ENCODE results near the gene ADAMTS2. TPM values are rescaled to one million over a fixed set of nuclear protein-coding genes. Genes with fewer than 3 reads are reported as not detected.

Gene ADAMTS2
- total and polyA plus RNA-seq, 2 experiments from 2014 or later, result 1.6 to 8.1 TPM

DNA sequence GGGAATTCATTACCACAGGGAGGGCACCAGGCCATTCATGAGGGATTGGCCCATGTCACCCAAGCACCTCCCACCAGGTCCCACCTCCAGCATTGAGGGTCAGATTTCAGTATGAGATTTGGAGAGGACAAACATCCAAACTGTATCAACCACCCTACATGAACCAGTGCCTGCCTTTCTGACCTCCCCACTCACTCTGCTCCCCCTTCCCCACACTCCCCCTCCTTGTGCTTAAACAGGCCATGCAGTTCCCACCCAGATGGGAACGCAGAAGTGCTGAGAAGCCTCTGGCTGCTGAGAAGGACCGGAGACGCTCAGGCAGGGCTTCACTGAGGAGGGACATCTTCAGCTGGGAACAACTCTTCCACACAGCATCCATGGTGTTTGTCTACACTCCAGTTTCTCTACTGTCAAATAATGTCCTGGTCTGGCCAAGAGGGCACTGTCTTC is 30.0 kb upstream of the ADAMTS2 start:
- H3K36me3 Mint-ChIP-seq (ENCODE audit: low read depth), result no peaks in the 10 kb centered on the region
- peaks cover 18% of the 10 kb centered on the region for H3K9me3 Mint-ChIP-seq
- Histone ChIP-seq H3K4me1 (ENCODE audit: insufficient read depth) (no peaks in the 10 kb centered on the region), H4K20me1 (replicated peaks; ENCODE audit: insufficient read depth) (no peaks in the 10 kb centered on the region), H3K79me2 (replicated peaks; ENCODE audit: insufficient read depth) (no peaks in the 10 kb centered on the region), H2AFZ (no peak overlapping the region), H3K27ac (ENCODE audit: low read depth) (no peak overlapping the region), H3K27me3 (ENCODE audit: insufficient read depth) (no peaks in the 10 kb centered on the region), H3F3A (replicated peaks; ENCODE audit: low read depth) (no peaks in the 10 kb centered on the region), H3K36me3 (ENCODE audit: insufficient read depth) (no peaks in the 10 kb centered on the region), H3K4me2 (no peak overlapping the region), H3K4me3 (no peak overlapping the region), H3K9me2 (ENCODE audit: insufficient read depth) (no peaks in the 10 kb centered on the region)
- H3K27me3 Mint-ChIP-seq (ENCODE audit: insufficient read depth, low read depth, poor library complexity), result peaks cover 10% of the 10 kb centered on the region
- no peak overlapping the region for H3K4me3 Mint-ChIP-seq
- no peaks in the 10 kb centered on the region; the same call in 2 of the 3 replicates for H3K4me1 Mint-ChIP-seq
- no peak overlapping the region for H3K27ac Mint-ChIP-seq
- DNase-seq (ENCODE audit: low spot score) (no peak), ATAC-seq (no peak)
- no peak for TF ChIP-seq EZH2phosphoT487 (IDR thresholded peaks at IDR 0.05; ENCODE audit: unreplicated experiment)

DNA sequence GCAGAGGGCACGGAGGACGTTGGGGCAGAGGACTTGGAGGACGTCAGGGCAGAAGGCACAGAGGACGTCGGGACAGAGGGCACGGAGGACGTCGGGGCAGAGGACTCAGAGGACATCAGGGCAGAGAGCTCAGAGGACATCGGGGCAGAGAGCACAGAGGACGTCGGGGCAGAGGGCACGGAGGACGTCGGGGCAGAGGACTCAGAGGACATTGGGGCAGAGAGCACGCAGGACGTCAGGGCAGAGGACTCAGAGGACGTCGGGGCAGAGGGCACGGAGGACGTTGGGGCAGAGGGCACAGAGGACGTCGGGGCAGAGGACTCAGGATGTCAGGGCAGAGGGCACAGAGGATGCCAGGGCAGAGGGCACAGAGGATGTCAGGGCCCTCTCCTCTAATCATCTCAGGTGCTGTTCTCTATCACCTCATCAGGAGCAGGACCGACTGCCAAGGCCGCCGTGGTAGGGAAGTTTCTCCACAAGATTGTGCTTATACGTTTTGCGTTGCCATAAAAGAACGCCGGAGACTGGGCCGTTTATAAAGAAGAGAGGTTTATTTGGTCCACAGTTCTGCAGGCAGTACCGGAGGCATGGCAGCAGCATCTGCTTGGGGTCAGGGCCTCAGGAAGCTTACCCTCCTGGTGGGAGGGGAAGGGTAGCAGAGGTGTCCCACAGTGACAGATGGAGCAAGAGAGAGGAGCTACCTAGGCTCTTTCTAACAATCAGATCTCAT is 29.4 kb upstream of the ADAMTS2 start:
- Histone ChIP-seq H3K4me2 (no peak overlapping the region), H3F3A (replicated peaks; ENCODE audit: low read depth) (no peaks in the 10 kb centered on the region), H4K20me1 (replicated peaks; ENCODE audit: insufficient read depth) (no peaks in the 10 kb centered on the region), H3K9me2 (ENCODE audit: insufficient read depth) (no peaks in the 10 kb centered on the region), H3K27me3 (ENCODE audit: insufficient read depth) (no peaks in the 10 kb centered on the region), H3K27ac (ENCODE audit: low read depth) (no peak overlapping the region), H2AFZ (no peak overlapping the region), H3K4me1 (ENCODE audit: insufficient read depth) (no peaks in the 10 kb centered on the region), H3K36me3 (ENCODE audit: insufficient read depth) (no peaks in the 10 kb centered on the region), H3K4me3 (no peak overlapping the region), H3K79me2 (replicated peaks; ENCODE audit: insufficient read depth) (no peaks in the 10 kb centered on the region)
- TF ChIP-seq, protein P1, sequence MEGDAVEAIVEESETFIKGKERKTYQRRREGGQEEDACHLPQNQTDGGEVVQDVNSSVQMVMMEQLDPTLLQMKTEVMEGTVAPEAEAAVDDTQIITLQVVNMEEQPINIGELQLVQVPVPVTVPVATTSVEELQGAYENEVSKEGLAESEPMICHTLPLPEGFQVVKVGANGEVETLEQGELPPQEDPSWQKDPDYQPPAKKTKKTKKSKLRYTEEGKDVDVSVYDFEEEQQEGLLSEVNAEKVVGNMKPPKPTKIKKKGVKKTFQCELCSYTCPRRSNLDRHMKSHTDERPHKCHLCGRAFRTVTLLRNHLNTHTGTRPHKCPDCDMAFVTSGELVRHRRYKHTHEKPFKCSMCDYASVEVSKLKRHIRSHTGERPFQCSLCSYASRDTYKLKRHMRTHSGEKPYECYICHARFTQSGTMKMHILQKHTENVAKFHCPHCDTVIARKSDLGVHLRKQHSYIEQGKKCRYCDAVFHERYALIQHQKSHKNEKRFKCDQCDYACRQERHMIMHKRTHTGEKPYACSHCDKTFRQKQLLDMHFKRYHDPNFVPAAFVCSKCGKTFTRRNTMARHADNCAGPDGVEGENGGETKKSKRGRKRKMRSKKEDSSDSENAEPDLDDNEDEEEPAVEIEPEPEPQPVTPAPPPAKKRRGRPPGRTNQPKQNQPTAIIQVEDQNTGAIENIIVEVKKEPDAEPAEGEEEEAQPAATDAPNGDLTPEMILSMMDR (conservative IDR thresholded peaks at IDR 0.05; ENCODE audit: low read depth in 2 of 2), result no peak
- TF ChIP-seq EZH2 (IDR thresholded peaks at IDR 0.05; ENCODE audit: low read depth, unreplicated experiment) (no peak), CREB1 (CRISPR knock-in tag; IDR thresholded peaks at IDR 0.05; ENCODE audit: low read depth) (no peak), POLR2AphosphoS5 (IDR thresholded peaks at IDR 0.05; ENCODE audit: low read depth) (no peak)
- TF ChIP-seq, protein P2, sequence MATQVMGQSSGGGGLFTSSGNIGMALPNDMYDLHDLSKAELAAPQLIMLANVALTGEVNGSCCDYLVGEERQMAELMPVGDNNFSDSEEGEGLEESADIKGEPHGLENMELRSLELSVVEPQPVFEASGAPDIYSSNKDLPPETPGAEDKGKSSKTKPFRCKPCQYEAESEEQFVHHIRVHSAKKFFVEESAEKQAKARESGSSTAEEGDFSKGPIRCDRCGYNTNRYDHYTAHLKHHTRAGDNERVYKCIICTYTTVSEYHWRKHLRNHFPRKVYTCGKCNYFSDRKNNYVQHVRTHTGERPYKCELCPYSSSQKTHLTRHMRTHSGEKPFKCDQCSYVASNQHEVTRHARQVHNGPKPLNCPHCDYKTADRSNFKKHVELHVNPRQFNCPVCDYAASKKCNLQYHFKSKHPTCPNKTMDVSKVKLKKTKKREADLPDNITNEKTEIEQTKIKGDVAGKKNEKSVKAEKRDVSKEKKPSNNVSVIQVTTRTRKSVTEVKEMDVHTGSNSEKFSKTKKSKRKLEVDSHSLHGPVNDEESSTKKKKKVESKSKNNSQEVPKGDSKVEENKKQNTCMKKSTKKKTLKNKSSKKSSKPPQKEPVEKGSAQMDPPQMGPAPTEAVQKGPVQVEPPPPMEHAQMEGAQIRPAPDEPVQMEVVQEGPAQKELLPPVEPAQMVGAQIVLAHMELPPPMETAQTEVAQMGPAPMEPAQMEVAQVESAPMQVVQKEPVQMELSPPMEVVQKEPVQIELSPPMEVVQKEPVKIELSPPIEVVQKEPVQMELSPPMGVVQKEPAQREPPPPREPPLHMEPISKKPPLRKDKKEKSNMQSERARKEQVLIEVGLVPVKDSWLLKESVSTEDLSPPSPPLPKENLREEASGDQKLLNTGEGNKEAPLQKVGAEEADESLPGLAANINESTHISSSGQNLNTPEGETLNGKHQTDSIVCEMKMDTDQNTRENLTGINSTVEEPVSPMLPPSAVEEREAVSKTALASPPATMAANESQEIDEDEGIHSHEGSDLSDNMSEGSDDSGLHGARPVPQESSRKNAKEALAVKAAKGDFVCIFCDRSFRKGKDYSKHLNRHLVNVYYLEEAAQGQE (IDR thresholded peaks at IDR 0.05; ENCODE audit: unreplicated experiment), result no peak
- DNase-seq (ENCODE audit: low spot score) (no peak), ATAC-seq (no peak)
- Mint-ChIP-seq H3K27ac (no peak overlapping the region), H3K9me3 (peaks cover 18% of the 10 kb centered on the region), H3K27me3 (ENCODE audit: insufficient read depth, low read depth, poor library complexity) (peaks cover 9% of the 10 kb centered on the region), H3K4me1 (no peaks in the 10 kb centered on the region; the same call in 2 of the 3 replicates), H3K36me3 (ENCODE audit: low read depth) (no peaks in the 10 kb centered on the region), H3K4me3 (no peak overlapping the region)

All from GM23338 (cell line).